ENCODE measurements around the gene ZNF579.

ZNF579 gene

GRCh38 chr19:55611983-55612645 is 31.5 kb upstream of the ZNF579 start:
- no peak for DNase-seq (ENCODE audit: low read depth)

GRCh38 chr19:55611300-55611982 is 30.8 kb upstream of the ZNF579 start:
- DNase-seq (ENCODE audit: low read depth) = no peak

GRCh38 chr19:55609326-55609725 is 28.7 kb upstream of the ZNF579 start:
- DNase-seq (ENCODE audit: low read depth) = no peak

DNA sequence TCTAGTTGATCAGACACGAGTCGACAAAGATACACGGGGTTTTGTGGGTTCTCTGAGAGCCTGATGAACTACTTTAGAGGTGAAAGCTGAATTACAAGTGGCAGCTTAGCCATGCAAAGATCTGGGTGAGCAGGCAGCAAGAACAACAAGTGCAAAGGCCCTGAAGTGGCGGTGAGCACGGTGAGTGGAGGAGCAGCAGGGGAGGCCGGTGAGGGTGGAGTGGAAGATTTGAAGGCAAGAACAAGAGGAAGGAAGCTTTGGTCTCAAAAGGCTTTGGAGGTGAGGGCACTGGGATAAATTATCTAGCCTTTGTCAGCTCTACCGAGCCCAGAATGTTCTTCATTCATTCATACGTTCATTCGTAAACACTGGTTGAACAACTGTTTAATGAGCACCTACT is 26.2 kb upstream of the ZNF579 start:
- no peak for DNase-seq (ENCODE audit: low read depth)

DNA sequence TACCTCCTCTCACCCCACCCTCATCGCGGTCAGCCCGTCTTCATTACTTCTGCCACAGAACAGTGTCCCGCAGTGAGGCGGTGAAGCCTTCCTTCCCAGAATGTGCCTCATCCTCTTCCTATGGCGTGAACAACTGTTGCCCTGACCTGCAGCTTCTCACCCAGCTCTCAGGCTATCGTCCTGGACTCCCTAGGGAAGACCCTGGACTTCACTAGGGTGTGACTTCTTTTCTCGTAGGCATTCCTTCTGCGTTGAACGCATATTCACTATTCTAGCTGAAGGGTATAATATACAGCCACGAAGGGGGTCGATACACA is 25.8 kb upstream of the ZNF579 start:
- no peak for DNase-seq (ENCODE audit: low read depth)

DNA sequence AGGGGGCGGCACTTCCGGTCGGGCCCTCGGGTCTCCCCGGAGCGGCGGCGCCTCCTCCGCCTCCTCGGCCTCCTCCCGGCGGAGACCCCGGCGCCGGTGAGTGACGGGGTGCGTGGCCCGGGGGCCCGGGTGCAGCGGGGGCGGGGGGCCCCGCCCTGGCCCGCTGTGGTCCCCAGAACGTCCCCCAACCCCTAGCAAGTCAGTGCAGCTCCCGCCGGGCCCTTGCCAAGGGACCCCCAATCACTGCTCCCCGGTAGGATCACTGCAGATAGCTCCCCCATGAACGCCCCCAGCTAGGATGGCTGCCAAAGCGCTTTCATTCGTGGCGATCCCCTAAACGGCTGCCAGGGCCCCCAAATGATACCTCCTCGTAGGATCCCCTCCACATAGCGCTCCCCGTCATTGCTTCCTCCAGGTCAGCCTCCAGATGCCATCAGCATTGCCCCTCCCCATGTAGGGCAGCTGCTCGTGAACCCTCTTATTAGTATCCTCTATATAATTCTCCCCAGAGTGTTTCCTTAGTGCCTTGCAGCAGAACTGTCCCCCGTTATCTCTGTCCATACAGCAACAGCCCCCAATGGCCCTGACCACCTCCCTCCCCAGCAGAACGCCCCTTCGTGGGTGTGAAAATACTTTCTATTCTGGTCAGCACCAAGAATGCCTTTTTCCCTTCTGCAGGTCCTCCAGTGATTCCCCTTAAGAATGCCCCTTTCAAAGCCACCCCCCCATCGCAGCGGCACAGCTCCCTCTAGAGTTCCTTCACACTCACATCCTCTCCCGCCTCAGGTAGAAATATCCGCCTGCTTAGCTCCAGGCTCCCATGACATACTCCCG is 25.2 kb upstream of the ZNF579 start, which contains the start of gene ZNF865:
TSS of gene ZNF865 (plus strand) at position 11 of the 834 bp plus-strand sequence. CDS start 7,972 bp downstream, outside the sequence.
- DNase-seq (ENCODE audit: low read depth) = peak; percentile 78

- peak; percentile 95 for DNase-seq (ENCODE audit: low read depth)
Measured at GRCh38 chr19:55605207-55605636, 24.6 kb upstream of the ZNF579 start.

DNA sequence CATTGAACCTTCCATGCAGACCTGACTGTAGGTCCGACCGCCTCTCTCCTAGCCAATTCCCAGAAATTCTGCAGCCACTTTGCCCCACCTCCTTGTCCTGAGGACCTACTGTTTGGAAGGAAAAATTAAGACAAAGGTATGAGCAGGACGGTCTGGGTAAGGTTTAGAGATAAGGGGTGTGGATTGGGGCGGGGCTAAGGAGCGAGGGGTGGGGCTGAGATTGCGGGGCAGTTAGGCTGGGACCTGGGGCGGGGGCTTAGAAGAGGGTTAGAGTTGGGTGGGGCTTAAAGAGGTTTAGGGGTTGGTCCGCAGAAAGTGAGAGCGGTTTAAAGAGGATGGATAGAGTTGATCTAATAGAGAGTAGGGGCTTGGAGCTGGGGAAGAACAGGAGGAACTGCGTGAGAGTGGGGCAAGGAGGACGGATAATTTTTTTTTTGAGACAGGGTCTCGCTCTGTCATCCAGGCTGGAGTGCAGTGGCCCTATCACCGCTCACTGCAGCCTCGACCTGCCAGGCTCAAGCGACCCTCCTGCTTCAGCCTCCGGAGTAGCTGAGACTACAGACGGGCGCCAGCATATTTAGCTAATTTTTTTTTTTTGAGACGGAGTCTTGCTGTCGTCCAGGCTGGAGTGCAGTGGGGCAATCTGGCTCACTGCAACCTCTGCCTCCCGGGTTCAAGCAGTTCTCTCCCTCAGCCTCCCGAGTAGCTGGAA is 23.1 kb upstream of the ZNF579 start:
- DNase-seq (ENCODE audit: low read depth) = no peak

DNA sequence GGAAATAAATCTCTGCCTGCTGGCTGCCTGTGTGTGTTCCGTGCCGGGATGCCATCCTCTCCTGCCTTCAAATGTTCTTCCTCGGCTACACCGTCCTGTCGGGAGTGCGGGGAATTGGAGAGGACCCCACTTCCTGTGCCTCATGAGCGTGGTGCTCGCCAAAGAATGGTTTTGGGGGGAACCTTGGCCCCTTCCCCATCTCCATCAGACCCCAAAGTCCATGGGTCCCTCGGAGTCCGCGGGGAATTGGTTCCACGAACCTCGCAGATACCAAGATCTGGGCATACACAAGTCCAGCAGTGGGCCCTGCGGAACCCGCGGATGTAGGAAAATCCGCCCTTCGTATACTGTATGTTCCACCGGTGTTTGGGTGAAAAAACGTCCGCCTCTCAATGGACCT is 22.5 kb upstream of the ZNF579 start:
- DNase-seq (ENCODE audit: low read depth) = no peak

DNA sequence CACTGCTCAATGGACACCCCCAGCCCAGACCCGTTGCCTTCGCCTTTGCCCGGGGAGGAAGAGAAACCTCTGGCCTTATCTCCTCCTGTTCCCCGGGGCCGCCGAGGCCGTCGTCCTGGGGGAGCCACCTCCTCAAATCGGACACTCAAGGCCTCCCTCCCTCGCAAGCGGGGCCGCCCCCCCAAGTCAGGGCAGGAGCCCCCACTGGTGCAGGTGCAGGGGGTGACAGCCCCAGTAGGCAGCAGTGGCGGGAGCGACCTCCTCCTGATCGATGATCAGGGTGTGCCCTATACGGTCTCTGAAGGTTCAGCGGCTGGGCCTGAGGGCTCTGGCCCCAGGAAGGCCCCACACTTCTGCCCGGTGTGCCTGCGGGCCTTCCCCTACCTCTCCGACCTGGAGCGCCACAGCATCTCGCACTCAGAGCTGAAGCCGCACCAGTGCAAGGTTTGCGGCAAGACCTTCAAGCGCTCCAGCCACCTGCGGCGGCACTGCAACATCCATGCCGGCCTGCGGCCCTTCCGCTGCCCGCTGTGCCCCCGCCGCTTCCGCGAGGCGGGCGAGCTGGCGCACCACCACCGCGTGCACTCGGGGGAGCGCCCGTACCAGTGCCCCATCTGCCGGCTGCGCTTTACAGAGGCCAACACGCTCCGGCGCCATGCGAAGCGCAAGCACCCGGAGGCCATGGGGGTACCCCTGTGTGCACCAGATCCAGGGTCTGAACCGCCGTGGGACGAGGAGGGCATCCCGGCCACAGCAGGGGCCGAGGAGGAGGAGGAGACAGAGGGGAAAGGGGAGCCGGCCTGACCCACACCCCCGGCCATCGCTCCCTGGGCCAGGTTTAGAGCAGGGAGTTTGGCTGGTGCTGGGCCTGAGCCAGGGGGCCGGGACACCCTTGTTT is 21.7 kb upstream of the ZNF579 start:
- DNase-seq (ENCODE audit: low read depth) = no peak

GRCh38 chr19:55601084-55601483 is 20.4 kb upstream of the ZNF579 start:
- DNase-seq (ENCODE audit: low read depth) = no peak

DNA sequence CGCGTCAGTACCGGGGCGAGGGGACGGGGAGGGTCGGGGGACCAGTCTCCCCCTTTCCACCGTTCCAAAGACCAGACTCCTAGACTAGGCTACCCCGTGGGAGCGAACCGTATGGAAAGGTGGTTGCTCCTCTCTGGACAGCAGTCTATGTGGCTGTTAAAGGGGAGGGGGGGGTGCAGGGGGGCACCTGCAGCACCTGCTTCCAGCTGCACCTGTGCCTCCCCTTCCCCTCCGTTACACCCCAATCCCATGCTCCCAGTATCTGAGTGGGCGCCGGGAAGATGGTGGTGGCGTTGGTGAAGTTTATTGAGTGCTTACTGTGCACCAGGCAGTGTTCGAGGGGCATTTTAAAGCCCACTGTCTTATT is 20.0 kb upstream of the ZNF579 start:
- DNase-seq (ENCODE audit: low read depth) = no peak

GRCh38 chr19:55599842-55600661 is 19.4 kb upstream of the ZNF579 start, which contains the start of gene ZNF524:
ZNF524 (plus strand) TSS chr19:55600288; CDS start chr19:55602113, 1,825 bp downstream.
- DNase-seq (ENCODE audit: low read depth) = peak; percentile 43

GRCh38 chr19:55599468-55599841 is 18.8 kb upstream of the ZNF579 start, which contains the start of gene FIZ1:
FIZ1 (minus strand) TSS chr19:55599517; CDS start chr19:55597865, 1,652 bp downstream.
- DNase-seq (ENCODE audit: low read depth) = peak; percentile 98

- DNase-seq (ENCODE audit: low read depth) = peak; percentile 94
Measured at GRCh38 chr19:55598719-55599467, 18.2 kb upstream of the ZNF579 start.

- DNase-seq (ENCODE audit: low read depth) = no peak
Measured at GRCh38 chr19:55598034-55598433, 17.4 kb upstream of the ZNF579 start.

GRCh38 chr19:55597501-55597921 is 16.9 kb upstream of the ZNF579 start:
- DNase-seq (ENCODE audit: low read depth) = no peak

- DNase-seq (ENCODE audit: low read depth) = no peak
Measured at GRCh38 chr19:55596304-55596703, 15.7 kb upstream of the ZNF579 start.

DNA sequence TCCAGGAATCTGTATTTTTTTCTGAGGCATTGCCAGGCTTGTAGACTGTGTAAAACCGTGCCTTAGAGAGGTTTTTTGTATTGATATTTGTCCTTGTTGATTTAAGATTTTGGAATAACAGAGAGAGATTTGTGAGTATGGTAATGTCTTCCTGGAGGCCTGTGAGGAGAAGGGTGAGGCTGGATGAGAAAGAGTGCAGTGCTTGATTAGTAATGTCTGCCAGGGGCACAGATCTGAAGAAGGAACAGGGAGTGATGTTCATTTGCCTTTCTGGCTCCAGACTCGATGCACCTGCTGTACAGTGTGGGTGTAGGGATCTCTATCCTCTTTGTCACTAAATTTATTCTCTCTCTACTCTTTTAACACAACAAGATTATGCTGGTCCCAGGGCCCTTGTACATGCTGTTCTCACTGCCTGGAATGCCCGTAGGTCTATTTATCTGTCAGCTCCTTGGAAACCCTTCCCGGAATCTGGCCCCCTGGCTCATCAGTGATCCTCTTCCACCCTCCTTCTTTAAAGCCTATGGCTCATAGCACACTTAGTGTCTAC is 14.4 kb upstream of the ZNF579 start:
- no peak for DNase-seq (ENCODE audit: low read depth)

Data from fibroblast of the conjunctiva (primary cell).